ENCODE data around the gene VASN. TPM values are rescaled to one million over a fixed set of nuclear protein-coding genes. Genes with fewer than 3 reads are reported as not detected.

The VASN gene
- 0.11 TPM in 1 of 2 replicates, not detected in the other for polyA plus RNA-seq

GRCh38 chr16:4371357-4372000 lies at the start of gene VASN:
TSS of gene VASN (plus strand) at chr16:4371848. CDS start at chr16:4380878, 9,030 bp downstream.

GRCh38 chr16:4350787-4351659 lies 20.6 kb upstream of the VASN start, which contains the start of gene PAM16:
TSS of gene PAM16 (minus strand) at chr16:4351321. CDS start at chr16:4351234, 87 bp downstream.

GRCh38 chr16:4416200-4417032 lies 44.8 kb downstream of the VASN start, which contains the start of gene CORO7:
TSS of gene CORO7 (minus strand) at chr16:4416596. CDS start at chr16:4416518, 78 bp downstream.

GRCh38 chr16:4425378-4426020 lies 53.9 kb downstream of the VASN start, which contains the start of gene DNAJA3:
TSS of gene DNAJA3 (plus strand) at chr16:4425868. CDS start at chr16:4425882, 14 bp downstream.

Other genes starting within 250 kb of the VASN start
- gene SRL, start 129.8 kb upstream of the VASN start, polyA plus RNA-seq = not detected in 2 replicates
- 0.34 and 0.40 TPM in 2 replicates for gene TFAP4, start 98.8 kb upstream of the VASN start, polyA plus RNA-seq
- gene GLIS2, start 55.8 kb upstream of the VASN start, polyA plus RNA-seq = 0.08 TPM in 1 of 2 replicates, not detected in the other
- gene PAM16, start 20.5 kb upstream of the VASN start, polyA plus RNA-seq = 48.1 and 61.9 TPM in 2 replicates
- 0.38 and 0.95 TPM in 2 replicates for gene CORO7, start 44.7 kb downstream of the VASN start, polyA plus RNA-seq
- gene DNAJA3, start 54.0 kb downstream of the VASN start, polyA plus RNA-seq = 22.6 and 28.8 TPM in 2 replicates
- gene NMRAL1, start 102.8 kb downstream of the VASN start, polyA plus RNA-seq = 13.5 and 17.8 TPM in 2 replicates
- gene HMOX2, start 104.5 kb downstream of the VASN start, polyA plus RNA-seq = 109 and 149 TPM in 2 replicates
- gene CDIP1, start 166.9 kb downstream of the VASN start, polyA plus RNA-seq = 32.6 and 51.1 TPM in 2 replicates
- gene C16orf96, start 184.5 kb downstream of the VASN start, polyA plus RNA-seq = not detected in 2 replicates
- 1.7 and 2.7 TPM in 2 replicates for gene UBALD1, start 243.0 kb downstream of the VASN start, polyA plus RNA-seq

All from Purkinje cell (primary cell).